Glutamatergic neuron (in vitro differentiated cells): ENCODE measurements around the gene SNTN. TPM values are rescaled to one million over a fixed set of nuclear protein-coding genes. Genes with fewer than 3 reads are reported as not detected.
"Not testable (repeated sequence)": the region's sequence is repeated elsewhere in the genome, so short reads cannot be mapped to it uniquely, and the experiment has no call there.

Experiments
- DNase-seq: peaks from one replicate; pipeline ENCODE4 v3.0.0; 2022
- H3K27ac Mint-ChIP-seq: one replicate; pipeline ENCODE4 v1.8.0; 2020; ENCODE audit warnings: mild to moderate bottlenecking, mixed read lengths, inconsistent platforms; ENCODE audit not compliant: unreplicated experiment
- H3K27me3 Mint-ChIP-seq: one replicate; pipeline ENCODE4 v1.8.0; 2020; ENCODE audit warnings: mild to moderate bottlenecking, moderate library complexity, mixed read lengths, inconsistent platforms; ENCODE audit not compliant: unreplicated experiment
- H3K36me3 Mint-ChIP-seq: one replicate; pipeline ENCODE4 v1.8.0; 2020; ENCODE audit warnings: mild to moderate bottlenecking, mixed read lengths, inconsistent platforms; ENCODE audit not compliant: unreplicated experiment
- H3K4me1 Mint-ChIP-seq: one replicate; pipeline ENCODE4 v1.8.0; 2020; ENCODE audit warnings: mild to moderate bottlenecking, low read depth, mixed read lengths, inconsistent platforms; ENCODE audit not compliant: unreplicated experiment
- H3K4me3 Mint-ChIP-seq: one replicate; pipeline ENCODE4 v1.8.0; 2020; ENCODE audit warnings: mild to moderate bottlenecking, mixed read lengths, inconsistent platforms; ENCODE audit not compliant: unreplicated experiment
- H3K9me3 Mint-ChIP-seq: one replicate; pipeline ENCODE4 v1.8.0; 2020; ENCODE audit warnings: mild to moderate bottlenecking, moderate library complexity, mixed read lengths, inconsistent platforms; ENCODE audit not compliant: unreplicated experiment
- total RNA-seq: library from RNA; stranded (reverse); fragmentation: NEBNext Ultra II Directional; extraction: Animal tissue kit (Norgen Biotek cat#: 25700); gene quantifications from one replicate; pipeline ENCODE4 v1.2.1, GENCODE V29; 2021; ENCODE audit not compliant: unreplicated experiment
- TF ChIP-seq, protein P1 (sequence below): fragments of 200-600 bp; sonication (generic); IDR thresholded peaks from one replicate; pipeline ENCODE4 v1.5.0; 2021; ENCODE audit not compliant: partially characterized antibody, unreplicated experiment

The SNTN gene
- total RNA-seq, 1 donor from 2014 or later, result not detected

DNA sequence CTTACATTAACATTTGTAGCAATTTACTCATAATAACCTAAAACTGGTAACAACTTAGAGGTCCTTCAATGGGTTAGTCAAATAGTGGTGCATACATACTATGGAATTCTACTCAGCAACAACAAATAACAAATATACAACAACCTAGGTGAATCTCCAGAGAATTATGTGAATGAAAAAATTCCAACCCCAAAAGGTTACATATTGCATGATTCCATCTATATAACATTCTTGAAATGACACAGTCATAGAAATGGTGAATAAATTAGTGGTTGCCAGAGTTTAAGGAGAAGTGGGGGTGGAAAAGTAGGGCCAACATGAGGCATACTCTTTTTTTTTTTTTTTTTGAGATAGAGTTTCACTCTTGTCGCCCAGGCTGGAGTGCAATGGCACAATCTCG, 12.7 kb upstream of the SNTN start:
- H3K27ac Mint-ChIP-seq, result no peak overlapping the region
- H3K4me1 Mint-ChIP-seq, result no peaks in the 10 kb centered on the region
- DNase-seq, result no peak
- H3K27me3 Mint-ChIP-seq, result peaks cover 3% of the 10 kb centered on the region
- H3K4me3 Mint-ChIP-seq, result no peak overlapping the region
- TF ChIP-seq, protein P1, sequence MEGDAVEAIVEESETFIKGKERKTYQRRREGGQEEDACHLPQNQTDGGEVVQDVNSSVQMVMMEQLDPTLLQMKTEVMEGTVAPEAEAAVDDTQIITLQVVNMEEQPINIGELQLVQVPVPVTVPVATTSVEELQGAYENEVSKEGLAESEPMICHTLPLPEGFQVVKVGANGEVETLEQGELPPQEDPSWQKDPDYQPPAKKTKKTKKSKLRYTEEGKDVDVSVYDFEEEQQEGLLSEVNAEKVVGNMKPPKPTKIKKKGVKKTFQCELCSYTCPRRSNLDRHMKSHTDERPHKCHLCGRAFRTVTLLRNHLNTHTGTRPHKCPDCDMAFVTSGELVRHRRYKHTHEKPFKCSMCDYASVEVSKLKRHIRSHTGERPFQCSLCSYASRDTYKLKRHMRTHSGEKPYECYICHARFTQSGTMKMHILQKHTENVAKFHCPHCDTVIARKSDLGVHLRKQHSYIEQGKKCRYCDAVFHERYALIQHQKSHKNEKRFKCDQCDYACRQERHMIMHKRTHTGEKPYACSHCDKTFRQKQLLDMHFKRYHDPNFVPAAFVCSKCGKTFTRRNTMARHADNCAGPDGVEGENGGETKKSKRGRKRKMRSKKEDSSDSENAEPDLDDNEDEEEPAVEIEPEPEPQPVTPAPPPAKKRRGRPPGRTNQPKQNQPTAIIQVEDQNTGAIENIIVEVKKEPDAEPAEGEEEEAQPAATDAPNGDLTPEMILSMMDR, result no peak
- H3K36me3 Mint-ChIP-seq, result peaks cover 6% of the 10 kb centered on the region
- peaks cover 3% of the 10 kb centered on the region for H3K9me3 Mint-ChIP-seq

DNA sequence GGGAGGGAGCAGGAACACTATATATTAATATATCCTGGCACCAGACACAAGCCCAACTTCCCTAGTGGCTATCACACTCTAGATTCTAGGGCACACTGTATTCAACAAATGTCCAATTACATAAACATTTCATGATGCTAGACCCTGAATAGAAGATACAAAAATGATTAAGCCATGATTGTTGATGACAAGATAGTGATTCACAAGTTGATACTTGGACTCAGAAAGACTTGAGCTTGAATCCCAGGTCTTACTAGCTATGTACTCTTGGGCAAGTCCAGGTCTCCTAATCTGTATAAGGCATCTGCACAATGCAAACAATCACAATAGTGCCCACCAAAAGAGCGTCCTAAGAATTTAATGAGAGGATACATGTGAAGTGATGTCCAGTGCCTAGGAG, 10.0 kb upstream of the SNTN start:
- no peak for DNase-seq
- Mint-ChIP-seq H3K36me3 (peaks cover 5% of the 10 kb centered on the region), H3K27me3 (peaks cover 5% of the 10 kb centered on the region), H3K27ac (no peak overlapping the region), H3K4me3 (no peak overlapping the region), H3K4me1 (no peaks in the 10 kb centered on the region), H3K9me3 (peaks cover 5% of the 10 kb centered on the region)
- TF ChIP-seq, protein P1, result no peak

DNA sequence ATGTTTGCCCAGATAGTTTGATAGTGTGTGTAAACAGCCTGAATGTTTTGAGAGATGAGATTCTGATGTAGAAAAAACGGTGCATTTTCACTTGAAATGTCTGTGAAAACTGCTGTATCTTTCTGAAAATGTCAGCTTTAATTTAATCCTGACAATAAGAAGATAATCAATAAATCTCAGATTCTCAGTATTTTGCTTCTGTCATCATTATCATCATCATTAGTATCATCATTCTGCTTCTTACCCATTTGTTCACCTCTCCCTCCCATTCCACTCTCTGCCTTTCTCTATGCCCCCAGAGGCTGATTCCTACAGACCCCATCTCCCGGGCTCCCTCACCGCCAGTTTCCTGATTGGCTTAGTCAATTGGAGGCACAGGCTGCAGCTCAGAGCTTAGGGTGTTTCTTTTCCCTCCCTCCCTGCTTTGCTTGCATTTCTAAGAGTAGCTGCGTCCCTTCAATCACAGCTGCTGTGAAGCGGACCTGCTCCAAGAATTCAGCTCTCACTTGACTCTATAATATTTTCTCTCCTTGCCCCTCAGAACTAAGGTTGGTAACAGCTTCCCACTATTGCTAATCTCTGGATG, 8.2 kb upstream of the SNTN start:
- H3K27me3 Mint-ChIP-seq, result peaks cover 5% of the 10 kb centered on the region
- H3K4me1 Mint-ChIP-seq, result no peaks in the 10 kb centered on the region
- H3K4me3 Mint-ChIP-seq, result no peak overlapping the region
- H3K9me3 Mint-ChIP-seq, result peaks cover 5% of the 10 kb centered on the region
- no peak for DNase-seq
- H3K36me3 Mint-ChIP-seq, result peaks cover 5% of the 10 kb centered on the region
- TF ChIP-seq, protein P1, result no peak
- peak overlapping the region; percentile 40 for H3K27ac Mint-ChIP-seq

DNA sequence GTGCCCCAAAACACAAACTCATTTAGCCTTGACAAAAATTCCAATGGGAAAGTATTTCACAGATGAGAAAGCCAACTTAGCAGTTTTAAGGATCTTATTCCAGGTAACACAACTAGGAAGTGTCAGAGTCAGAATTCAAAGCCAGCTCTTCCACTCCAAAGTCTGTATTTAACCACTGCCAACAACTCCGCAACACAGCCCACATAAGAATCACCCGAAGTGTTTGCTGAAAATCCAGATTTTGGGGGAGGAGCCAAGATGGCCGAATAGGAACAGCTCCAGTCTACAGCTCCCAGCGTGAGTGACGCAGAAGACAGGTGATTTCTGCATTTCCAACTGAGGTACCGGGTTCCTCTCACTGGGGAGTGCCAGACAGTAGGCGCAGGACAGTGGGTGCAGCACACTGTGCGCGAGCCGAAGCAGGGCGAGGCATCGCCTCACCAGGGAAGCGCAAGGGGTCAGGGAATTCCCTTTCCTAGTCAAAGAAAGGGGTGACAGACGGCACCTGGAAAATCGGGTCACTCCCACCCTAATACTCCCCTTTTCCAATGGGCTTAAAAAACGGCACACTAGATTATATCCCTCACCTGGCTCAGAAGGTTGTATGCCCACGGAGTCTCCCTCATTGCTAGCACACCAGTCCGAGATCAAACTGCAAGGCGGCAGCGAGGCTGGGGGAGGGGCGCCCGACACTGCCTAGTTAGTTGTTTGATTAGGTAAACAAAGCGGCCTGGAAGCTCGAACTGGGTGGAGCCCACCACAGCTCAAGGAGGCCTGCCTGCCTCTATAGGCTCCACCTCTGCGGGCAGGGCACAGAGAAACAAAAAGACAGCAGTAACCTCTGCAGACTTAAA, 7.3 kb upstream of the SNTN start:
- H3K36me3 Mint-ChIP-seq, H3K9me3 Mint-ChIP-seq, H3K4me1 Mint-ChIP-seq, H3K27me3 Mint-ChIP-seq: not testable (repeated sequence)
- Mint-ChIP-seq H3K4me3 (peak overlapping the region; percentile 76), H3K27ac (peak overlapping the region; percentile 59)
- peak; percentile 31 for DNase-seq

DNA sequence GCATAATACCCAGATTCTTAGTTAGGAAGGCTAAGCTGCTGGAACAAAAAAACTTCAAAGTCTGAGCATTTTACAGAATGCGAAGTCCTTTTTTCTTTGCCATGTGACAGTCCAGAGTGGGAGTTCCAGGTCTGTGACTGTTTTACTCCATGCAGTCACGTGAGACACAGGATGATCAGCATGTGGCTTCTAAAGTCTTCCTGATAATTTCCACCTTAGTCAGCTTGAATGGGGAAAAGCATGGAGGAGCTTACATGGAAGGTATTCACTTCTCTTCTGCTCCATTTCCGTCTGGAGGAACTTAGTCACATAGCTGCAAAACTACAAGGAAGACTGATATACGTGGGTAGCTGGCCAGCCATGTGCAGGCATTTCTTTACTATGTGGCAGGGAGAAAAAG, 1.7 kb downstream of the SNTN start:
- Mint-ChIP-seq H3K27me3 (no peaks in the 10 kb centered on the region), H3K4me1 (peaks cover 5% of the 10 kb centered on the region), H3K9me3 (no peaks in the 10 kb centered on the region), H3K36me3 (no peaks in the 10 kb centered on the region), H3K27ac (no peak overlapping the region), H3K4me3 (no peak overlapping the region)
- DNase-seq, result no peak
- TF ChIP-seq, protein P1, result no peak
